Activated naive CD4-positive, alpha-beta T cell treated with Interleukin-2 at 50 U/mL for 16 hours (primary cell): ENCODE data around the gene CFTR.
"Not testable (repeated sequence)": the region's sequence is repeated elsewhere in the genome, so short reads cannot be mapped to it uniquely, and the experiment has no call there.

Experiments
- DNase-seq: peaks from one replicate; pipeline ENCODE4 v3.0.0-alpha.2; 2020

The CFTR gene

GRCh38 chr7:117692338-117692737 lies 212.5 kb downstream of the CFTR start:
- DNase-seq = no peak

- no peak for DNase-seq
These were observed 218.2 kb downstream of the CFTR start for GRCh38 chr7:117698018-117698417.

GRCh38 chr7:117704063-117704462 lies 224.2 kb downstream of the CFTR start:
- DNase-seq = no peak

- DNase-seq = no peak
These were observed 225.8 kb downstream of the CFTR start for GRCh38 chr7:117705630-117706029.

GRCh38 chr7:117706210-117706609 lies 226.4 kb downstream of the CFTR start:
- DNase-seq = no peak

- DNase-seq = no peak
These were observed 227.3 kb downstream of the CFTR start for GRCh38 chr7:117707080-117707479.

GRCh38 chr7:117708173-117708572 lies 228.3 kb downstream of the CFTR start:
- DNase-seq = not testable (repeated sequence)

GRCh38 chr7:117711556-117711955 lies 231.7 kb downstream of the CFTR start:
- DNase-seq = no peak

GRCh38 chr7:117715784-117716445 lies 236.1 kb downstream of the CFTR start:
- no peak for DNase-seq

GRCh38 chr7:117716707-117717299 lies 237.0 kb downstream of the CFTR start:
- DNase-seq = no peak

- DNase-seq = no peak
These were observed 237.5 kb downstream of the CFTR start for GRCh38 chr7:117717357-117717756.
